SHP77 (cell line): ENCODE data around the gene PTPRN2.

ENCODE experiments used
- DNase-seq, 2 experiments: peaks; one replicate each; lab custom pipeline; 2025; lab: John Stamatoyannopoulos, UW

The PTPRN2 gene

GRCh38 chr7:157532068-157532467, 1055.6 kb downstream of the PTPRN2 start:
- no peak for DNase-seq

GRCh38 chr7:157529768-157530560, 1057.7 kb downstream of the PTPRN2 start:
- no peak for DNase-seq

- no peak for DNase-seq
Observed at GRCh38 chr7:157528785-157529341, 1058.8 kb downstream of the PTPRN2 start.

- DNase-seq: no peak
Observed at GRCh38 chr7:157527686-157528085, 1059.9 kb downstream of the PTPRN2 start.

GRCh38 chr7:157526913-157527634, 1060.5 kb downstream of the PTPRN2 start:
- DNase-seq: no peak

- DNase-seq: peak; percentile 26 to 29
Observed at GRCh38 chr7:157526005-157526912, 1061.4 kb downstream of the PTPRN2 start.

GRCh38 chr7:157525491-157525915, 1062.1 kb downstream of the PTPRN2 start:
- DNase-seq: no peak

- DNase-seq: no peak
Observed at GRCh38 chr7:157524731-157525130, 1062.9 kb downstream of the PTPRN2 start.

- no peak for DNase-seq
Observed at GRCh38 chr7:157523766-157524421, 1063.7 kb downstream of the PTPRN2 start.

- DNase-seq: no peak
Observed at GRCh38 chr7:157523371-157523765, 1064.3 kb downstream of the PTPRN2 start.

GRCh38 chr7:157522954-157523353, 1064.7 kb downstream of the PTPRN2 start:
- DNase-seq: no peak

GRCh38 chr7:157522189-157522588, 1065.4 kb downstream of the PTPRN2 start:
- no peak for DNase-seq

GRCh38 chr7:157521752-157522151, 1065.9 kb downstream of the PTPRN2 start:
- no peak for DNase-seq

- no peak for DNase-seq
Observed at GRCh38 chr7:157521061-157521731, 1066.4 kb downstream of the PTPRN2 start.

GRCh38 chr7:157520249-157520648, 1067.4 kb downstream of the PTPRN2 start:
- no peak for DNase-seq

- DNase-seq: no peak
Observed at GRCh38 chr7:157519798-157520244, 1067.8 kb downstream of the PTPRN2 start.

- DNase-seq: no peak
Observed at GRCh38 chr7:157519246-157519645, 1068.4 kb downstream of the PTPRN2 start.

GRCh38 chr7:157518514-157519175, 1069.0 kb downstream of the PTPRN2 start:
- no peak for DNase-seq

- no peak for DNase-seq
Observed at GRCh38 chr7:157517782-157518513, 1069.7 kb downstream of the PTPRN2 start.
